DOHH2 (cell line): ENCODE results near the gene LILRA5.
"Not testable (repeated sequence)": the region's sequence is repeated elsewhere in the genome, so short reads cannot be mapped to it uniquely, and the experiment has no call there.

Experiments used
- H3F3A ChIP-seq: fragments of 200-600 bp; sonication (generic), shearing (Covaris generic); 2 replicates; pipeline ENCODE4 v1.6.0; 2016; ENCODE audit warnings: antibody characterized with exemption, mild to moderate bottlenecking; ENCODE audit not compliant: control insufficient read depth, insufficient read depth
- H3K27ac ChIP-seq: fragments of 200-600 bp; sonication (generic); 2 replicates; pipeline ENCODE4 v1.5.1; 2014; ENCODE audit warnings: low read depth, mild to moderate bottlenecking, low read length, moderate library complexity
- H3K27me3 ChIP-seq: fragments of 200-600 bp; sonication (generic); 2 replicates; pipeline ENCODE4 v1.6.1; 2014; ENCODE audit warnings: mild to moderate bottlenecking, low read length, mixed read lengths; ENCODE audit not compliant: control insufficient read depth
- H3K36me3 ChIP-seq: fragments of 200-600 bp; sonication (generic); 2 replicates; pipeline ENCODE4 v1.6.1; 2014; ENCODE audit warnings: mild to moderate bottlenecking, low read length, moderate library complexity, mixed read lengths; ENCODE audit not compliant: control insufficient read depth
- H3K4me1 ChIP-seq: fragments of 200-600 bp; sonication (generic); 2 replicates; pipeline ENCODE4 v1.6.1; 2014; ENCODE audit warnings: mild to moderate bottlenecking, low read length, mixed read lengths; ENCODE audit not compliant: control insufficient read depth
- H3K4me2 ChIP-seq: fragments of 200-600 bp; sonication (generic); 2 replicates; pipeline ENCODE4 v1.6.0; 2014; ENCODE audit warnings: mild to moderate bottlenecking, low read length, moderate library complexity
- H3K4me3 ChIP-seq: fragments of 200-600 bp; sonication (generic); 2 replicates; pipeline ENCODE4 v1.5.1; 2014; ENCODE audit warnings: mild to moderate bottlenecking, low read length, mixed read lengths
- H3K79me2 ChIP-seq: fragments of 200-600 bp; sonication (generic); 2 replicates; pipeline ENCODE4 v1.6.1; 2014; ENCODE audit warnings: mild to moderate bottlenecking, low read length, mixed read lengths; ENCODE audit not compliant: control insufficient read depth
- H3K9me2 ChIP-seq: fragments of 200-600 bp; sonication (generic); replicated peaks from 2 replicates; pipeline ENCODE4 v1.6.1; 2014; ENCODE audit warnings: mild to moderate bottlenecking, low read length, mixed read lengths; ENCODE audit not compliant: control insufficient read depth
- H3K9me3 ChIP-seq: fragments of 200-600 bp; sonication (generic); 2 replicates; pipeline ENCODE4 v1.6.1; 2014; ENCODE audit warnings: antibody characterized with exemption, low read length, mixed read lengths; ENCODE audit not compliant: control insufficient read depth, insufficient read depth
- H4K20me1 ChIP-seq: fragments of 200-600 bp; sonication (generic); 2 replicates; pipeline ENCODE4 v1.6.0; 2014; ENCODE audit warnings: low read depth, mild to moderate bottlenecking, antibody characterized with exemption, low read length, moderate library complexity; ENCODE audit not compliant: control insufficient read depth, insufficient read depth
- EZH2phosphoT487 ChIP-seq: fragments of 200-600 bp; sonication (generic); IDR thresholded peaks from 2 replicates; pipeline ENCODE4 v1.6.1; 2017; ENCODE audit warnings: borderline replicate concordance, mild to moderate bottlenecking, antibody characterized with exemption, low read length, moderate library complexity, mixed read lengths
- TF ChIP-seq, protein P1 (sequence below): fragments of 200-600 bp; sonication (generic); IDR thresholded peaks from one replicate; pipeline ENCODE4 v1.5.1; 2014; ENCODE audit warnings: antibody characterized with exemption, mild to moderate bottlenecking, low read depth, low read length; ENCODE audit not compliant: poor library complexity, severe bottlenecking

LILRA5 gene

DNA sequence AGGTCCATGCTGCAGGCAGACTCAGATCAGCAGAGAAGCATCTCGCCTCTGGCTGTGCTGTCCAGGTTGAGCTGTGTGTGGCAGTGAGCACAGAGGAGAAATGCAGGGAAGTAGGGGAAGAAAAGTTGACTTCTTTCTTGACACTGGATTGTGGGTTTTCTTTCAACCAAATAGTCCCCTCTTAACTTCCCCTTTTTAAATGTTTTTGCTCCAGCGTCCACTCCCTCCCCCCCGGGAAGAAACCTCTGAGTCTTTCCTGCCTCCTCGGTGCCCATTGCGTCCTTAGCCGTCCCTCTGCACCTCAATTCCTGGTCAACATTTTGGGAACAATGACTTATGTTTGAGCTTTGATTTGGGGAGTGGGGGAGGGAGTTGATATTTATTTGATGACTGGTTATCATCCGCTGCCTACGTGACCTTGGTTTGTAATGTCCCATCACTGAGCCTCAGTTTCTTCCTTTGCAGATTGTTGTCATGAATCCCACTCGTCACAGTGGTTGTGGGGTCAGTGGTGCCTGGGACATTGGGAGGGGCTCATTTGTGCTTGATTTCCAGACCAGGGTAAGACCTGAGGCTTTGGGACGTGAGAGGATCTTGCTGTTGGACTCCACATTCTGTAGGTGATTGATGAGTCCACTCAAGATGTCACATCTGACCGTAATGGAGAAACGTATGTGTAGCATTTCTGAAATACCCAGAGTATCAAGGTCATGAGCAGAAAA, 31.8 kb downstream of the LILRA5 start, which contains the start of gene LILRB2:
Gene LILRB2 (minus strand): TSS at position 104 of the 722 bp plus-strand sequence. CDS start 614 bp downstream, outside the sequence.
- Histone ChIP-seq H3K79me2 (peaks cover under 1% of the 10 kb centered on the region; the same call in 1 of the 2 replicates), H3K9me2 (no peaks in the 10 kb centered on the region), H3K27ac (peak within 1 kb of the TSS; percentile 17; the same call in 1 of the 2 replicates), H3K27me3 (no peaks in the 10 kb centered on the region), H4K20me1 (no peaks in the 10 kb centered on the region), H3K4me1 (peaks cover 65% of the 10 kb centered on the region), H3K4me3 (peak within 1 kb of the TSS; percentile 53), H3K4me2 (peak within 1 kb of the TSS; percentile 64), H3F3A (peaks cover 9% of the 10 kb centered on the region; the same call in 1 of the 2 replicates), H3K36me3 (no peaks in the 10 kb centered on the region), H3K9me3 (no peaks in the 10 kb centered on the region)
- TF ChIP-seq EZH2phosphoT487, result no peak
- TF ChIP-seq, protein P1, sequence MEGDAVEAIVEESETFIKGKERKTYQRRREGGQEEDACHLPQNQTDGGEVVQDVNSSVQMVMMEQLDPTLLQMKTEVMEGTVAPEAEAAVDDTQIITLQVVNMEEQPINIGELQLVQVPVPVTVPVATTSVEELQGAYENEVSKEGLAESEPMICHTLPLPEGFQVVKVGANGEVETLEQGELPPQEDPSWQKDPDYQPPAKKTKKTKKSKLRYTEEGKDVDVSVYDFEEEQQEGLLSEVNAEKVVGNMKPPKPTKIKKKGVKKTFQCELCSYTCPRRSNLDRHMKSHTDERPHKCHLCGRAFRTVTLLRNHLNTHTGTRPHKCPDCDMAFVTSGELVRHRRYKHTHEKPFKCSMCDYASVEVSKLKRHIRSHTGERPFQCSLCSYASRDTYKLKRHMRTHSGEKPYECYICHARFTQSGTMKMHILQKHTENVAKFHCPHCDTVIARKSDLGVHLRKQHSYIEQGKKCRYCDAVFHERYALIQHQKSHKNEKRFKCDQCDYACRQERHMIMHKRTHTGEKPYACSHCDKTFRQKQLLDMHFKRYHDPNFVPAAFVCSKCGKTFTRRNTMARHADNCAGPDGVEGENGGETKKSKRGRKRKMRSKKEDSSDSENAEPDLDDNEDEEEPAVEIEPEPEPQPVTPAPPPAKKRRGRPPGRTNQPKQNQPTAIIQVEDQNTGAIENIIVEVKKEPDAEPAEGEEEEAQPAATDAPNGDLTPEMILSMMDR, result no peak

DNA sequence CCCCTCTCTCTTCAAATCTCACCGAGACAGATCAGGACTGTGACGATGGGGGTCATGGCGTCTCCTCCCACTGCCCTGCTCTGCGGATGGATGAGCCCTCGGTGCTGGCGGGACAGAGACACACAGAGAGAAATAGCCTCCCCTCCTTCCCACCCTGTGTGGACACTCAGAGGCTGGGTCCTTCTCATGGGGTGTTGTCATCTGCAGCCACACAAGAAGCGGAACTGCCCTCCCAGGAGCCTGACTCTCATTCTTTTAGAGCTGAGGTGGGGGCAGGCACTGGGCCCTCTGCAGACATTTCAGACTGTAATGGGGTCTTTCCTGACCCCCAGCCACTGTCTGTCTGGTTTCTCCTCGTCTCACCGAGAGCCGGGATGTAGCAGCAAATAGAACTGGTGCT, 32.5 kb downstream of the LILRA5 start:
- H3K4me3 ChIP-seq, result peak overlapping the region; percentile 53
- peak overlapping the region; percentile 64 for H3K4me2 ChIP-seq
- not testable (repeated sequence) for H3K9me2 ChIP-seq, H3K36me3 ChIP-seq, H4K20me1 ChIP-seq, H3K79me2 ChIP-seq, H3K27me3 ChIP-seq, H3K9me3 ChIP-seq, H3F3A ChIP-seq
- H3K27ac ChIP-seq, result peak overlapping the region; percentile 17; the same call in 1 of the 2 replicates
- peaks cover 58% of the 10 kb centered on the region for H3K4me1 ChIP-seq

DNA sequence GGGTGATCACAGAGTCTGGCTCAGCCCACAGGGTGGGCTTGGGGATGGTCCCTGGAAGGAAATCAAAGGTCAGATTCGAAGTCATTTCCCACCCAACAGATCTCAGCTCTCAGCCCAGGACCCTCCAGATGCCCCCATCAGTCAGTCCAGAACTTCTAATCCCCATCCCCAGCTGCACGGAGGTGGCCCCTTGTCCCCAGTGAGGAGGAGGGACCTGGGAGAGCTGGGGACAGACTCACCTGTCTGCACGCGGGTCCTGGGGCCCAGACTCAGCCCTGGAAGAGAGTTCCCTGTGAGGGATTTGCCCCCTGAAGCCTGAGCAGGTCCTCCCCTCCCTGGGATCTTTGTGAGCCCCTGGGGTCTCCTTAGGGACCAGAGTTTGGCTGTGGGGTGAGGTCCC, 32.9 kb downstream of the LILRA5 start:
- H3K36me3 ChIP-seq, H3F3A ChIP-seq, H3K27me3 ChIP-seq, H3K9me2 ChIP-seq, H3K79me2 ChIP-seq, H3K4me3 ChIP-seq, H3K9me3 ChIP-seq, H3K27ac ChIP-seq, H4K20me1 ChIP-seq: not testable (repeated sequence)
- peaks cover 54% of the 10 kb centered on the region for H3K4me1 ChIP-seq
- peak overlapping the region; percentile 64 for H3K4me2 ChIP-seq

DNA sequence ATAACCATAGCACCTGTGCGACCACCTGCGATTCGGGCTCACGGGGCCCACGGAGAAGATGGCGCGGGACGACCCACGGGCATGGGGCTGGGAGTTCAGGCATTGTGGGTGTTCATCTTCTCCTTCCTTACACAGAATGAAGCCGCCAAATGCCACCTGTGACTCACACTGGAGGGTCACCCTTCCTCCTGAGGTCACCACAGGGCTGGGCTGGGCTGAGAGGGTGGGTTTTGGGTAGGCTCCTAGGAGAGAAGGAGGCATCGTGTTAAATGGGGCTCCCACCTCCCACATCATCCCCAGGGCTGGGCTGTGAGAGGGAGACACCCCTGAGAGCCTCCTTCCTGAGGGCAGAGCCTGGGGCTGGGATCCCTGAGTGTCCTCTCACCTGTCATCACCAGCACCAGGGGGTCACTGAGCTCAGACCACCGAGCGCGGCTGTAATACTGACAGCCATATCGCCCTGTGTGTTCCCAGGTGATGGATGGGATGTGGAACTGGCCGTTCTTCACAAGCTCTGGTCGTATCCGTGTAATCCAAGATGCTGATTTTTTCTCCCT, 33.5 kb downstream of the LILRA5 start:
- no peaks in the 10 kb centered on the region for H3K9me2 ChIP-seq
- H3K4me1 ChIP-seq, result peaks cover 48% of the 10 kb centered on the region
- peaks cover 7% of the 10 kb centered on the region; the same call in 1 of the 2 replicates for H3F3A ChIP-seq
- no peaks in the 10 kb centered on the region for H3K79me2 ChIP-seq
- TF ChIP-seq EZH2phosphoT487, result no peak
- TF ChIP-seq, protein P1, result no peak
- no peaks in the 10 kb centered on the region for H3K36me3 ChIP-seq
- H3K9me3 ChIP-seq, result no peaks in the 10 kb centered on the region
- H4K20me1 ChIP-seq, result no peaks in the 10 kb centered on the region
- H3K27me3 ChIP-seq, result no peaks in the 10 kb centered on the region
- H3K4me3 ChIP-seq, result no peak overlapping the region
- no peak overlapping the region for H3K4me2 ChIP-seq
- no peak overlapping the region for H3K27ac ChIP-seq

DNA sequence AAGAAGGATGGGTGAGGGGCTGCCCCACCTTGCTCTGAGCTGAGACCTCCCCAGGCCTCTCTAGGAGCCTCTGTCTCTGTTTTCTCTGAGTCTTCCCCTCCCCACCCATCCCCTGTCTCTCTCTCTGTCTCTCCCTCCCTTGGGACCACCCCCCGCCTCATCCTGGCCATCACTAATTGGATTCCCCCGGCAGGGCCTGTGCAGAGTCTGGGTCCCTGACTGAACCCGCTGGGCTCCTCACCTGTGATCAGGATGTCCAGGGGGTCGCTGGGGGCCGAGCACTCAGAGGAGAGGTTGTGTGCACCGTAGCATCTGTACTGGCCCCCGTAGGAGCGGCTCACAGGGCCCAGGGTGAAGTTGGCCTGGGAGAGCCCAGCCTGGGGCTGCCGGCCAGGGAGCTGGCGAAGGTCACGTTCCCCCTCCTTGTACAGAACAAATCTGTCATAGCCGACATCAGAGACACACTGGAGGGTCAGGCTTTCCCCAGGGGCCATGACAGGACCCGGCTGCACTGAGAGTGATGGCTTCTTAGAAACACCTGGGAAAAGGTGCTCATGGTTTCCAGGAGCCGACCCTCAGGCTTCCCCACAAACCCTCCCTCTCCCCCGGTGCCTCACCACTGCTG, 34.3 kb downstream of the LILRA5 start:
- H3K27ac ChIP-seq, H3K4me2 ChIP-seq, H3K9me3 ChIP-seq, H3K4me3 ChIP-seq, H3K36me3 ChIP-seq, H3F3A ChIP-seq, H3K27me3 ChIP-seq, H4K20me1 ChIP-seq, H3K79me2 ChIP-seq, H3K9me2 ChIP-seq: not testable (repeated sequence)
- peaks cover 40% of the 10 kb centered on the region for H3K4me1 ChIP-seq

DNA sequence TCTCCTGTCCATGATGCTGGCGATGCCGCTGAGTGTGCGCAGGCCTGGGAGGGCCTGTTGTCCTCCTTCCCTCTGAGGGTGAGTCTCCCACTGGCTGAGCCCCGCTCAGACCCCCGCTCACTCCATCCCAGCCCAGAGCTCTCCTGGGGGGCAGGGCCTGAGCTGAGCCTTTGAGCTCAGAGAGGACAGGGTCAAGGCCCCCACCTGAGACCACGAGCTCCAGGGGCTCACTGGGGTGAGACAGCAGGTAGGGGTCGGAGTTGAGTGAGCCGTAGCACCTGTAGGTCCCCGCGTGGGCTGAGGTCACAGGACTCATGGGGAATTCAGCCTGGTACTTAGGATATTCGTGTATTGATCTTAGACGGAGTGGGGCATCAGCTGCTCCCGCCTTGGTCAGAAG, 34.9 kb downstream of the LILRA5 start:
- not testable (repeated sequence) for H3F3A ChIP-seq, H3K4me2 ChIP-seq, H3K4me3 ChIP-seq, H3K79me2 ChIP-seq, H3K36me3 ChIP-seq, H3K9me3 ChIP-seq, H4K20me1 ChIP-seq, H3K27me3 ChIP-seq, H3K9me2 ChIP-seq, H3K27ac ChIP-seq
- H3K4me1 ChIP-seq, result peaks cover 34% of the 10 kb centered on the region
